Neural cell (in vitro differentiated cells): ENCODE data around the gene BMP8B. TPM values are rescaled to one million over a fixed set of nuclear protein-coding genes. Genes with fewer than 3 reads are reported as not detected.

Experiments used
- H2AFZ ChIP-seq: fragments of 200-600, 300-800 bp; sonication (generic), shearing (Covaris generic); 2 replicates; pipeline ENCODE4 v1.6.0; 2014; ENCODE audit warnings: low read depth, mild to moderate bottlenecking, antibody characterized with exemption, low read length, moderate library complexity
- H3F3A ChIP-seq: fragments of 200-600 bp; shearing (Covaris generic); 2 replicates; pipeline ENCODE4 v1.6.1; 2016; ENCODE audit warnings: mild to moderate bottlenecking, moderate library complexity, mixed read lengths, antibody characterized with exemption, low read length; ENCODE audit not compliant: insufficient read depth, poor library complexity, severe bottlenecking
- H3K27ac ChIP-seq: fragments of 200-600, 300-800 bp; sonication (generic), shearing (Covaris generic); 2 replicates; pipeline ENCODE4 v1.5.1; 2014; ENCODE audit warnings: mild to moderate bottlenecking, low read length, moderate library complexity
- H3K27me3 ChIP-seq: fragments of 300-800, 200-600 bp; sonication (generic), shearing (Covaris generic); 2 replicates; pipeline ENCODE4 v1.6.0; 2014; ENCODE audit warnings: mild to moderate bottlenecking, low read depth, low read length, moderate library complexity; ENCODE audit not compliant: insufficient read depth
- H3K36me3 ChIP-seq: fragments of 300-800, 200-600 bp; sonication (generic), shearing (Covaris generic); 2 replicates; pipeline ENCODE4 v1.5.1; 2014; ENCODE audit warnings: mild to moderate bottlenecking, antibody characterized with exemption, low read length, moderate library complexity; ENCODE audit not compliant: insufficient read depth
- H3K4me2 ChIP-seq: fragments of 300-800, 200-600 bp; sonication (generic), shearing (Covaris generic); 2 replicates; pipeline ENCODE4 v1.6.0; 2014; ENCODE audit warnings: mild to moderate bottlenecking, low read length
- H3K4me3 ChIP-seq: fragments of 300-800, 200-600 bp; sonication (generic), shearing (Covaris generic); 2 replicates; pipeline ENCODE4 v1.5.1; 2014; ENCODE audit warnings: mild to moderate bottlenecking, low read length, moderate library complexity
- H3K79me2 ChIP-seq: fragments of 200-600 bp; shearing (Covaris generic); replicated peaks from 2 replicates; pipeline ENCODE4 v1.6.0; 2014; ENCODE audit warnings: mild to moderate bottlenecking, low read length, moderate library complexity; ENCODE audit not compliant: insufficient read depth
- H3K9ac ChIP-seq: fragments of 300-800, 200-600 bp; sonication (generic), shearing (Covaris generic); 2 replicates; pipeline ENCODE4 v1.6.1; 2016; ENCODE audit warnings: mild to moderate bottlenecking, low read length, mixed read lengths
- H3K9me2 ChIP-seq: fragments of 200-600 bp; shearing (Covaris generic); 2 replicates; pipeline ENCODE4 v1.6.1; 2016; ENCODE audit warnings: mild to moderate bottlenecking, low read length, mixed read lengths; ENCODE audit not compliant: insufficient read depth
- H3K9me3 ChIP-seq: fragments of 200-600, 300-800 bp; sonication (generic), shearing (Covaris generic); 2 replicates; pipeline ENCODE4 v1.6.1; 2016; ENCODE audit warnings: mild to moderate bottlenecking, mixed run types, low read length, moderate library complexity, mixed read lengths
- H4K20me1 ChIP-seq: fragments of 200-600 bp; shearing (Covaris generic); 2 replicates; pipeline ENCODE4 v1.6.1; 2016; ENCODE audit warnings: mild to moderate bottlenecking, mixed run types; ENCODE audit not compliant: insufficient read depth
- CTCF ChIP-seq: fragments of 450-650 bp; IDR thresholded peaks from 2 replicates; pipeline ENCODE4 v1.5.1; 2014; ENCODE audit warnings: antibody characterized with exemption, mild to moderate bottlenecking, moderate library complexity; ENCODE audit not compliant: poor library complexity, severe bottlenecking
- EP300 ChIP-seq: fragments of 450-650 bp; conservative IDR thresholded peaks from 2 replicates; pipeline ENCODE4 v1.6.1; 2014; ENCODE audit warnings: antibody characterized with exemption, mild to moderate bottlenecking, moderate library complexity; ENCODE audit not compliant: poor library complexity, severe bottlenecking
- EZH2 ChIP-seq: fragments of 200-600, 300-800 bp; shearing (Covaris generic), sonication (generic); IDR thresholded peaks from 2 replicates; pipeline ENCODE4 v1.6.1; 2014; ENCODE audit warnings: antibody characterized with exemption, low read length, borderline replicate concordance, mild to moderate bottlenecking; ENCODE audit not compliant: insufficient read depth, poor library complexity, severe bottlenecking
- MXI1 ChIP-seq: fragments of 450-650 bp; conservative IDR thresholded peaks from 2 replicates; pipeline ENCODE4 v1.6.1; 2014; ENCODE audit warnings: antibody characterized with exemption, mild to moderate bottlenecking; ENCODE audit not compliant: poor library complexity, severe bottlenecking
- POLR2AphosphoS5 ChIP-seq: IDR thresholded peaks from 2 replicates; pipeline ENCODE4 v1.6.1; 2012
- RAD21 ChIP-seq: fragments of 450-650 bp; conservative IDR thresholded peaks from 2 replicates; pipeline ENCODE4 v1.6.1; 2014; ENCODE audit warnings: antibody characterized with exemption, mild to moderate bottlenecking, moderate library complexity
- REST ChIP-seq: IDR thresholded peaks from 2 replicates; pipeline ENCODE4 v1.6.1; 2012; ENCODE audit warnings: borderline replicate concordance
- SMC3 ChIP-seq: fragments of 450-650 bp; conservative IDR thresholded peaks from 2 replicates; pipeline ENCODE4 v1.6.1; 2014; ENCODE audit warnings: antibody characterized with exemption, mild to moderate bottlenecking, moderate library complexity; ENCODE audit not compliant: poor library complexity
- TAF1 ChIP-seq: IDR thresholded peaks from 2 replicates; pipeline ENCODE4 v1.6.1; 2012; ENCODE audit warnings: low read depth
- polyA plus RNA-seq: library from polyadenylated mRNA; depleted of rRNA; stranded (reverse); fragments of >200 nt; gene quantifications from 2 replicates; pipeline ENCODE4 v1.2.3, GENCODE V29; 2014

BMP8B gene
- polyA plus RNA-seq, 1 donor from 2014 or later: 0.04 TPM

GRCh38 chr1:39762550-39763540, 25.8 kb downstream of the BMP8B start:
- Histone ChIP-seq H3F3A (no peaks in the 10 kb centered on the region), H3K4me3 (no peak overlapping the region), H3K27me3 (no peaks in the 10 kb centered on the region), H3K4me2 (no peak overlapping the region), H4K20me1 (no peaks in the 10 kb centered on the region), H3K9ac (no peak overlapping the region), H3K9me2 (no peaks in the 10 kb centered on the region), H2AFZ (no peak overlapping the region), H3K9me3 (no peaks in the 10 kb centered on the region), H3K27ac (no peak overlapping the region), H3K79me2 (no peaks in the 10 kb centered on the region), H3K36me3 (no peaks in the 10 kb centered on the region)
- TF ChIP-seq REST (no peak), TAF1 (no peak), SMC3 (no peak), EZH2 (no peak), POLR2AphosphoS5 (no peak), EP300 (no peak), MXI1 (no peak), CTCF (no peak)

GRCh38 chr1:39761557-39762260, 27.0 kb downstream of the BMP8B start:
- TF ChIP-seq TAF1: no peak
- no peak for TF ChIP-seq CTCF
- TF ChIP-seq EP300: no peak
- no peak for TF ChIP-seq RAD21
- no peak for TF ChIP-seq MXI1
- TF ChIP-seq EZH2: no peak
- no peak for TF ChIP-seq POLR2AphosphoS5
- TF ChIP-seq REST: no peak
- no peak for TF ChIP-seq SMC3
- no peaks in the 10 kb centered on the region for H4K20me1 ChIP-seq

More at GRCh38 chr1:39761557-39762260, 27.0 kb downstream of the BMP8B start:
- no peak overlapping the region for H3K4me2 ChIP-seq
- H3K27me3 ChIP-seq: no peaks in the 10 kb centered on the region
- H2AFZ ChIP-seq: no peak overlapping the region
- no peaks in the 10 kb centered on the region for H3K9me2 ChIP-seq
- H3K79me2 ChIP-seq: no peaks in the 10 kb centered on the region
- no peak overlapping the region for H3K4me3 ChIP-seq
- no peaks in the 10 kb centered on the region for H3K36me3 ChIP-seq
- H3K27ac ChIP-seq: no peak overlapping the region
- H3K9me3 ChIP-seq: no peaks in the 10 kb centered on the region
- no peaks in the 10 kb centered on the region for H3F3A ChIP-seq
- H3K9ac ChIP-seq: no peak overlapping the region
